NCI-H226 (cell line): ENCODE measurements around the gene SPEF1.
"Not testable (repeated sequence)": the region's sequence is repeated elsewhere in the genome, so short reads cannot be mapped to it uniquely, and the experiment has no call there.

Experiments
- DNase-seq: peaks from one replicate; pipeline ENCODE4 v3.0.0-alpha.2; 2015

The SPEF1 gene, protein sequence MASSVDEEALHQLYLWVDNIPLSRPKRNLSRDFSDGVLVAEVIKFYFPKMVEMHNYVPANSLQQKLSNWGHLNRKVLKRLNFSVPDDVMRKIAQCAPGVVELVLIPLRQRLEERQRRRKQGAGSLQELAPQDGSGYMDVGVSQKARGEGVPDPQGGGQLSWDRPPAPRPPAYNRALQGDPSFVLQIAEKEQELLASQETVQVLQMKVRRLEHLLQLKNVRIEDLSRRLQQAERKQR

GRCh38 chr20:3781153-3781910 lies at the start of gene SPEF1:
Gene SPEF1 (minus strand): TSS chr20:3781448. CDS start chr20:3781287, 161 bp downstream.
- peak; percentile 70 for DNase-seq

GRCh38 chr20:3829891-3830290 lies 48.6 kb upstream of the SPEF1 start:
- DNase-seq: not testable (repeated sequence)

DNA sequence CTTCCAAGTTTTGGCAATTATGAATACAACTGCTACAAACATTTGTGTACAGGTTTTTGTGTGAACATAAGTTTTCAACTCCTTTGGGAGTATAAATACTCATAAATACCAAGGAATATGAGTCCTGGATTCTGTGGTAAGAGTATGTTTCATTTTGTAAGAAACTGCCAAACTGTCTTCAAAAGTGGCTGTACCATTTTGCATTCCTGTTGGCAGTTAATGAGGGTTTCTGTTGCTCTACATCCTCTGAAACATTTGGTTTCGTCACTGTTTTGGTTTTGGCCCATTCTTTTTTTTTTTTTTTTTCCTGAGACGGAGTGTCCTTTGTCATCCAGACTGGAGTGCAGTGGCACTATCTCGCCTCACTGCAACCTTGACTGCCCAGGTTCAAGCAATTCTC lies 47.5 kb upstream of the SPEF1 start:
- DNase-seq: no peak

- no peak for DNase-seq
Observed at GRCh38 chr20:3826420-3826819, 45.2 kb upstream of the SPEF1 start.

- DNase-seq: no peak
Observed at GRCh38 chr20:3825526-3825925, 44.3 kb upstream of the SPEF1 start.

DNA sequence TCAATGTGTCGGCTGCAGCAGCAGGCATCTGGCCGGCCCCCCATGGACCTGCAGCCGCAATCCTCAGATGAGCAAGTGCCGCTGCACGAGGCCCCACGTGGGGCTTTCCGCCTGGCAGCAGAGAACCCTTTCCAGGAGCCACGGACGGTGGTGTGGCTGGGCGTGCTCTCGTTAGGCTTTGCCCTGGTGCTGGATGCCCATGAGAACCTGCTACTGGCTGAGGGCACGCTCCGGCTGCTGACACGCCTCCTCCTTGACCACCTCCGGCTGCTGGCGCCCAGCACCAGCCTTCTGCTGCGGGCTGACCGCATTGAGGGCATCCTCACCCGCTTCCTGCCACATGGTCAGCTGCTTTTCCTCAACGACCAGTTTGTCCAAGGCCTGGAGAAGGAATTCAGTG lies 42.6 kb upstream of the SPEF1 start:
- DNase-seq: no peak

DNA sequence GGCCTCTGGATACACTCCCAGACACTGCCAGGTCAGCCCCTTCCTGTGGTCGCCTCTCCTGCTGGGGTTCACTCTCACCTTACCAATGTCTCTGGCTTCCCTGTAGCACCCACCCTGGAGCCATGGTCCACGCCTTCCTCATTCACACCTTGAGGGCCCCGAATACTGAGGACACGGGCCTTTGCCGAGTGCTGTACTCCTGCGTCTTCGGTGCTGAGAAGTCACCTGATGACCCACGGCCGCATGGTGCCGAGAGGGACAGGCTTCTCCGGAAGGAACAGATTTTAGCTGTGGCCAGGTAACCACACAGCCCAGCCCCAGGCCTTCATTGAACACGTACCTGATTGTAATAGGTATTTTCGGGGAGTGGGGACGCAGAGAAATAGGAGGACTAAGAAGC lies 40.7 kb upstream of the SPEF1 start:
- DNase-seq: no peak

GRCh38 chr20:3820901-3821727 lies 39.9 kb upstream of the SPEF1 start:
- no peak for DNase-seq

- peak; percentile 78 for DNase-seq
Observed at GRCh38 chr20:3820048-3820900, 39.0 kb upstream of the SPEF1 start, which contains the start of gene AP5S1. Gene AP5S1 (plus strand): TSS chr20:3820547. CDS start chr20:3822118, 1,571 bp downstream.

- no peak for DNase-seq
Observed at GRCh38 chr20:3819411-3820047, 38.3 kb upstream of the SPEF1 start.

- DNase-seq: peak; percentile 67
Observed at GRCh38 chr20:3818155-3819151, 37.2 kb upstream of the SPEF1 start.

GRCh38 chr20:3815703-3816315 lies 34.6 kb upstream of the SPEF1 start:
- DNase-seq: no peak

DNA sequence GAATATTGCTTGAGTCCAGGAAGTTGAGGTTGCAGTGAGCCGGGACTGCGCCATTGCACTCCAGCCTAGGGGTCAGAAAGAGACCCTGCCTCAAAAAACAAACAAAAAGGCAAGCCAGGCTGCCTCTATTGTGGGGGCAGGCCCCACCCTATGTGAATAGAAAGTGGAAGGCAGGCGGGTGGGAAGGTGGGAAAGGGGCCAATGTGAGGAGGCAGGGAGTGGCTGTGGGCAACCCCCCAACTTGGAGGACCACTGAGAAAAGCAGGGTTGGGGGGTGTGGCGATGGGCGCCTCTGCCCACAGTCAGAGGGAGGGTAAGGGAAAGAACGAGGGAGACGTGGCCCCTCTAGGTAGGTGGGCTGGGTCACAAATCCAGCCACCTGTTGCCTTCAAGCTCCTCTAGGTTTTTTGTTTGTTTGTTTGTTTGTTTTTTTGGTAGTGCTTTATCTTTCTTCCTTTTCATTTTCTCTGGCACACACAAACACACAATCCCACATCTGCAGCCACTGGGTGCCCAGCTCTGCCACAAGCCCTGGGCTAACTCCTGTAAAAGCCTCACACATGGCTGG lies 33.8 kb upstream of the SPEF1 start:
- no peak for DNase-seq

- DNase-seq: no peak
Observed at GRCh38 chr20:3813848-3814581, 32.8 kb upstream of the SPEF1 start.

DNA sequence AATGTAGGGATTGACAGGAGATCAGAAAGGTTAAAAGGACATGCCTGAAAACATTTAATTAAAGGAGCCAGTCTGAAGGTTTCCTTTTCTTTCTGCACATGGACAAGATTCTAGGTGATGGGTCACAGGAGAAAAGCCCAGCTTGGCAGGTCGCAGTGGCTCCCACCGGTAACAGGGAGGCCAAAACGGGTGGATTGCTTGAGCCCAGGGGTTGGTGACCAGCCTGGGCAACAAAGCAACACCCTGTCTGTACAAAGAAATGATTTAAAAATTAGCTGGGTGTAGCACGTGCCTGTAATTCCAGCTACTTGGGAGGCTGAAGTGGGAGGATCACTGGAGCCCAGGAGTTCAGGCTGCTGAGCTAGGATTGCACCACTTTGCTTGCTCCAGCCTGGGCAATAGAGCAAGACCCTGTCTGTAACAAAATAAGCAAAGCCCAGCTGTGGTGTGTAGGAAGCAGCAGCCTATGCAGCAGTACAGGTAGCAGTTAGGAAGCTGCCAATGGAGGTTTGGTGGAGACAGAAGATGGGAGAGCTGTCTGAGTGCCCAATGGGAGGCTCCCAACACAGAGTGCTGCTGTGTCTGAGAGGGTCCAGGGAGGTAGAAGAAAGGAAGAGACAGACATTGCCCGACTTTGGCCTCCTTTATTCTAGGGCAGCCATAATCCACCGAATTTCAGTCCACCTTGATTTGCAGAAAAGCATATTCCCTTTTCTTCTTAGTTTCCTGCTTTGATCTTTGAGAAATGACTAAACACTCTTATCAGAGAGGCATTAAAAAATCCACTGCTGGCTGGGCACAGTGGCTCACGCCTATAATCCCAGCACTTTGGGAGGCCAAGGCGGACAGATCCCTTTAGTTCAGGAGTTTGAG lies 32.0 kb upstream of the SPEF1 start:
- no peak for DNase-seq

DNA sequence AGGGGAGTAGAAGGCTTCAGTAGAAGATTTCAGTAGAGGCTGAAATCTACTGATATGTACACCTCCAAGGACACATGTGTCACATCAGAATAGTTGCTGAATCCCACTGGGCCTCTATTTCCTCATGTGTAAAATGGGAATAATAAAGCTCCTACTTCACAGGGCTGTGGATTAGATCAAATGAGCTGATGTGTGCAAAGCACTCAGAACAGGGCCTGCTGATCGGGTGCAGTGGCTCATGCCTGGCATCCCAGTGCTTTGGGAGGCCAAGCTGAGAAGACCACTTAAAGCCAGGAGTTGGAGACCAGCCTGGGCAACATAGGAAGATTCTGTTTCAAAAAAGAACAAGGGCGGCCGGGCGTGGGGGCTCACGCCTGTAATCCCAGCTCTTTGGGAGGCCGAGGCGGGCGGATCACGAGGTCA lies 31.0 kb upstream of the SPEF1 start:
- DNase-seq: no peak

GRCh38 chr20:3811467-3812258 lies 30.4 kb upstream of the SPEF1 start:
- peak; percentile 86 for DNase-seq
